HEK293 (cell line): ENCODE results near the gene HCFC1.
A peak's percentile ranks its signal among the peaks of the same experiment; 100 is the strongest.

ENCODE experiments used
- CTCF ChIA-PET: fragments of 350-600 bp; formaldehyde crosslinking; extraction: SDS; loops from one replicate; lab custom pipeline; 2021; ENCODE audit warnings: antibody characterized with exemption; lab: Yijun Ruan, JAX
- POLR2A ChIA-PET: fragments of 300-600 bp; formaldehyde crosslinking; extraction: SDS; loops from one replicate; lab custom pipeline; 2020; ENCODE audit warnings: antibody characterized with exemption, inconsistent platforms; lab: Yijun Ruan, JAX
- H3K27ac ChIP-seq: fragments of 200-500 bp; sonication (Bioruptor generic); 2 replicates; pipeline ENCODE4 v1.5.1; 2014; ENCODE audit warnings: low read depth, low read length, control low read depth, inconsistent platforms; ENCODE audit errors: extremely low read depth
- H3K36me3 ChIP-seq, 2 experiments: fragments of 200-500 bp in 1 of 2; sonication (Bioruptor generic) in 1 of 2; 1 replicate in 1 of 2; 2 replicates in 1 of 2; pipeline ENCODE4 v1.5.1; 2014 to 2017; ENCODE audit warnings: inconsistent platforms in 2 of 2, low read length in 2 of 2; ENCODE audit not compliant: control insufficient read depth in 2 of 2, insufficient read depth in 1 of 2
- H3K4me1 ChIP-seq: fragments of 200-500 bp; sonication (Bioruptor generic); 2 replicates; pipeline ENCODE4 v1.5.1; 2014; ENCODE audit warnings: mild to moderate bottlenecking, low read length, inconsistent platforms; ENCODE audit not compliant: control insufficient read depth, insufficient read depth
- H3K4me3 ChIP-seq: 2 replicates; pipeline ENCODE4 v1.5.1; 2011; ENCODE audit warnings: low read depth, mild to moderate bottlenecking, control low read depth, low read length, moderate library complexity
- H3K9me3 ChIP-seq: fragments of 200-500 bp; sonication (Bioruptor generic); 2 replicates; pipeline ENCODE4 v1.5.1; 2014; ENCODE audit warnings: low read depth, low read length, inconsistent platforms; ENCODE audit not compliant: control insufficient read depth, insufficient read depth
- BCL11B ChIP-seq: fragments of 450-650 bp; formaldehyde crosslinking; IDR thresholded peaks from 2 replicates; pipeline ENCODE4 v1.5.1; 2016; ENCODE audit warnings: low read depth, missing biosample characterization, missing genetic modification characterization
- KLF10 ChIP-seq: fragments of 450-650 bp; IDR thresholded peaks from 2 replicates; pipeline ENCODE4 v1.5.1; 2018; ENCODE audit warnings: missing biosample characterization, mild to moderate bottlenecking, missing genetic modification characterization
- OSR2 ChIP-seq: fragments of 450-650 bp; formaldehyde crosslinking; IDR thresholded peaks from 2 replicates; pipeline ENCODE4 v1.5.1; 2016; ENCODE audit warnings: missing biosample characterization, missing genetic modification characterization
- PRDM10 ChIP-seq: fragments of 450-650 bp; formaldehyde crosslinking; IDR thresholded peaks from 2 replicates; pipeline ENCODE4 v1.5.1; 2016; ENCODE audit warnings: missing biosample characterization, missing genetic modification characterization
- ZBTB20 ChIP-seq: fragments of 450-650 bp; formaldehyde crosslinking; IDR thresholded peaks from 2 replicates; pipeline ENCODE4 v1.5.1; 2016; ENCODE audit warnings: missing biosample characterization, missing genetic modification characterization
- ZBTB6 ChIP-seq: fragments of 450-650 bp; formaldehyde crosslinking; IDR thresholded peaks from 2 replicates; pipeline ENCODE4 v1.5.1; 2017; ENCODE audit warnings: missing biosample characterization, missing genetic modification characterization
- ZEB2 ChIP-seq: fragments of 450-650 bp; formaldehyde crosslinking; IDR thresholded peaks from 2 replicates; pipeline ENCODE4 v1.5.1; 2016; ENCODE audit warnings: missing biosample characterization, missing genetic modification characterization
- ZNF214 ChIP-seq: fragments of 450-650 bp; formaldehyde crosslinking; IDR thresholded peaks from 2 replicates; pipeline ENCODE4 v1.5.1; 2017; ENCODE audit warnings: missing biosample characterization, mild to moderate bottlenecking, missing genetic modification characterization, borderline replicate concordance
- ZNF335 ChIP-seq: fragments of 450-650 bp; formaldehyde crosslinking; conservative IDR thresholded peaks from 2 replicates; pipeline ENCODE4 v1.5.1; 2016; ENCODE audit warnings: missing biosample characterization, missing genetic modification characterization
- ZNF404 ChIP-seq: fragments of 450-650 bp; formaldehyde crosslinking; IDR thresholded peaks from 2 replicates; pipeline ENCODE4 v1.5.1; 2017; ENCODE audit warnings: missing biosample characterization, missing genetic modification characterization
- ZNF416 ChIP-seq: fragments of 450-650 bp; formaldehyde crosslinking; IDR thresholded peaks from 2 replicates; pipeline ENCODE4 v1.5.1; 2016; ENCODE audit warnings: missing biosample characterization, missing genetic modification characterization
- ZNF514 ChIP-seq: fragments of 450-650 bp; formaldehyde crosslinking; IDR thresholded peaks from 2 replicates; pipeline ENCODE4 v1.5.1; 2016; ENCODE audit warnings: missing biosample characterization, missing genetic modification characterization
- ZNF658 ChIP-seq: fragments of 450-650 bp; formaldehyde crosslinking; IDR thresholded peaks from 2 replicates; pipeline ENCODE4; 2016; ENCODE audit warnings: missing biosample characterization, missing genetic modification characterization
- TF ChIP-seq, protein P1 (sequence below): sonication (generic); formaldehyde crosslinking; IDR thresholded peaks from 2 replicates; pipeline ENCODE4 v1.8.1; 2022; ENCODE audit warnings: mild to moderate bottlenecking, moderate library complexity, missing genetic modification reagents
- TF ChIP-seq, protein P2 (sequence below): fragments of 450-650 bp; formaldehyde crosslinking; IDR thresholded peaks from 2 replicates; pipeline ENCODE4 v1.5.1; 2016; ENCODE audit warnings: missing biosample characterization, missing genetic modification characterization
- TF ChIP-seq, protein P3 (sequence below): fragments of 450-650 bp; formaldehyde crosslinking; IDR thresholded peaks from 2 replicates; pipeline ENCODE4 v1.5.1; 2017; ENCODE audit warnings: missing biosample characterization, mild to moderate bottlenecking, missing genetic modification characterization, moderate library complexity

The HCFC1 gene

DNA sequence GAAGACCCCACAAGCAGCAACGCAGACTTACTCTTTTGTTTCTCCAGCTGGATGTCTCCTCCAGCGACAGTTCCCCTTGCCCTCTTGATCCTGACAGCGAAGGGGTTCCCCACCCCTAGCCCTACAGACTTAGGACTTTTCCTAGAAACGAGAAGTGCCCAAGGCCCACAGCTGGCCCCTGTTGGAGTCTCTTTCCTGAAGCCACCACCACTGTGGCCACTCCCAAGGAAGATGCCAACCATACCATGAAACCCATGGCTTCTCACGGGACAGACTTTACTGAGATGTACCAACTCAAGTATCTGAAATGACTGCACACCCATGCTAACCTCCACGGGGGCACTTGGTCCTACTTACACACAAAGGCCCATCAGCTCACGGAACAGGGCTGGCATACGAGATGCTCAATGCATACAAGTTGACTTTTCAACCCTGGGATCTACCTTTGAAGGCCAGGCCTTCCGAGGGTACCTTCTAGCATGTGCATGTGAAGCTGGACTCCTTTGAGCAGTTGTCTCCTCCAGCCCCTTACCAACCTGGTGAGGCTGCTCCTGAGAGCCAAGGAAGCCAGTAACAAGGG, 49.0 kb upstream of the HCFC1 start:
- CTCF ChIA-PET: interaction anchor here (0.6 to 1.4 kb wide), 4 partner anchors 27 to 482 kb away, joined by 3 to 4 read pairs (median 3); no protein-coding TSS in a partner anchor
- Histone ChIP-seq H3K4me3 (peak overlapping the region; percentile 44), H3K27ac (peak overlapping the region; percentile 92; the same call in 1 of the 2 replicates), H3K36me3 (peaks cover 5 to 29% of the 10 kb centered on the region in 2 experiments; a peak in 2 of 3 replicates), H3K9me3 (no peaks in the 10 kb centered on the region), H3K4me1 (peaks cover 8% of the 10 kb centered on the region; the same call in 1 of the 2 replicates)
- POLR2A ChIA-PET: interaction anchor here (1.0 kb wide), 1 partner anchor 41 kb away, joined by 3 read pairs; no protein-coding TSS in a partner anchor
- TF ChIP-seq, protein P1, sequence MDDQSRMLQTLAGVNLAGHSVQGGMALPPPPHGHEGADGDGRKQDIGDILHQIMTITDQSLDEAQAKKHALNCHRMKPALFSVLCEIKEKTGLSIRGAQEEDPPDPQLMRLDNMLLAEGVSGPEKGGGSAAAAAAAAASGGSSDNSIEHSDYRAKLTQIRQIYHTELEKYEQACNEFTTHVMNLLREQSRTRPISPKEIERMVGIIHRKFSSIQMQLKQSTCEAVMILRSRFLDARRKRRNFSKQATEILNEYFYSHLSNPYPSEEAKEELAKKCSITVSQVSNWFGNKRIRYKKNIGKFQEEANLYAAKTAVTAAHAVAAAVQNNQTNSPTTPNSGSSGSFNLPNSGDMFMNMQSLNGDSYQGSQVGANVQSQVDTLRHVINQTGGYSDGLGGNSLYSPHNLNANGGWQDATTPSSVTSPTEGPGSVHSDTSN (CRISPR knock-in tag): 0 out of 2 replicates have a peak, but pooled peaks have one; percentile 38
- TF ChIP-seq PRDM10 (tag by site-specific recombination) (0 out of 2 replicates have a peak, but pooled peaks have one; percentile 52), ZBTB20 (tag by site-specific recombination) (no peak; the same call in 1 of the 2 replicates), ZNF658 (tag by site-specific recombination) (no peak), ZNF335 (tag by site-specific recombination) (peak; percentile 6)
- TF ChIP-seq, protein P2, sequence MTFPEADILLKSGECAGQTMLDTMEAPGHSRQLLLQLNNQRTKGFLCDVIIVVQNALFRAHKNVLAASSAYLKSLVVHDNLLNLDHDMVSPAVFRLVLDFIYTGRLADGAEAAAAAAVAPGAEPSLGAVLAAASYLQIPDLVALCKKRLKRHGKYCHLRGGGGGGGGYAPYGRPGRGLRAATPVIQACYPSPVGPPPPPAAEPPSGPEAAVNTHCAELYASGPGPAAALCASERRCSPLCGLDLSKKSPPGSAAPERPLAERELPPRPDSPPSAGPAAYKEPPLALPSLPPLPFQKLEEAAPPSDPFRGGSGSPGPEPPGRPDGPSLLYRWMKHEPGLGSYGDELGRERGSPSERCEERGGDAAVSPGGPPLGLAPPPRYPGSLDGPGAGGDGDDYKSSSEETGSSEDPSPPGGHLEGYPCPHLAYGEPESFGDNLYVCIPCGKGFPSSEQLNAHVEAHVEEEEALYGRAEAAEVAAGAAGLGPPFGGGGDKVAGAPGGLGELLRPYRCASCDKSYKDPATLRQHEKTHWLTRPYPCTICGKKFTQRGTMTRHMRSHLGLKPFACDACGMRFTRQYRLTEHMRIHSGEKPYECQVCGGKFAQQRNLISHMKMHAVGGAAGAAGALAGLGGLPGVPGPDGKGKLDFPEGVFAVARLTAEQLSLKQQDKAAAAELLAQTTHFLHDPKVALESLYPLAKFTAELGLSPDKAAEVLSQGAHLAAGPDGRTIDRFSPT (tag by site-specific recombination): 0 out of 2 replicates have a peak, but pooled peaks have one; percentile 3

DNA sequence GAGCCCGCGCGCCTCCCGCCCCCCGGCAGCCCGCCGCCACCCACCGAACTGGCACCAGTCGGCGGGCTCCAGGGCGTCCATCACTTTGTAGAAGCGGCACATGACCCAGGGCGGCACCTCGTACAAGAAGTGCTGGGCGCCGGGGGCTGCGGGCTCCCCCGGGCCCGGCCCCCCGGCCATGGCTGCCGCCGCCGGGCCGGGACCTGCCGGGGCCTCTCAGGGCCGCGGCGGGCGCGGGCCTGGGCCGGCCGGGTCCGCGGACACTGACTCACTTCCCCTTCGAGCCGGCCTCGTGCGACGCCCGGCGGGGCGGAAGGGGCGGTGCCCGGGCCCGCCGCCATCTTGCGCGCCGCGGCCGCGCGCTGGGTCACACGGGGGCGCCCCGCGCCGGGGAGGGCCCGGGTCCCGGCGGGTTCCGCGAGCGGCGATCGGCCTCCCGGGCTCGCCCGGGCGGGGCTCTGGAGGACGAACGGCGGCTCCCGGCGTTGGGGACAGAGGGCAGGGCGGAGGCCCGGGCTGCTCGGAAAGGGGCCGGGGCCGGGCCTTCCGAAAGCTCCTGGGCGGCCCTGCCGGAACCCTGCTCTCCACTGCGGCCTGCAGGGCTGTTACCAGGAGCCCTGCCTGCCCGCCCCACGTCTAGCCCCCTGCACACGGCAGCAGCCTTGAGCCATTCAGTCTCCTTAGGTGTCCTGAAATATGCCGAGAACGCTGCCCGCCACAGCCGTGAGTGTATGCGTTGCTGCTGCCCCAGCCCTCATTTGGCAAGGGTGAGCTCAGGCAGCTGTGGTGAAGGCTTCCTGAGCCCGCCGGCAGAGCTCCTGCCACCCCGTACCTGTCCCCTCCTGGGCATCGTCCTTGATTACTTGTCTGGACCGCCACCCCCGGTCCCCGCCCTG, 48.3 kb upstream of the HCFC1 start, which contains the start of gene IRAK1:
Gene IRAK1, minus strand, starts transcription at position 270 of the 896 bp plus-strand sequence. Its CDS starts 90 bp downstream, at position 180.
- H3K36me3 ChIP-seq: peaks cover 5 to 37% of the 10 kb centered on the region in 2 experiments; a peak in 2 of 3 replicates
- peak within 1 kb of the TSS; percentile 59 for H3K4me3 ChIP-seq
- ChIA-PET CTCF (interaction anchor here (0.6 to 1.4 kb wide), 2 partner anchors 32 to 296 kb away, joined by 3 to 4 read pairs; no protein-coding TSS in a partner anchor), POLR2A (interaction anchor here (0.6 to 1.0 kb wide), 2 partner anchors 28 to 42 kb away, joined by 3 to 5 read pairs; no protein-coding TSS in a partner anchor)
- H3K9me3 ChIP-seq: no peaks in the 10 kb centered on the region
- peaks cover 8% of the 10 kb centered on the region; the same call in 1 of the 2 replicates for H3K4me1 ChIP-seq
- H3K27ac ChIP-seq: peak within 1 kb of the TSS; percentile 92
- TF ChIP-seq KLF10 (no peak), ZNF404 (no peak), OSR2 (tag by site-specific recombination) (no peak), ZNF514 (tag by site-specific recombination) (no peak), ZNF214 (tag by site-specific recombination) (no peak), ZEB2 (tag by site-specific recombination) (peak; percentile 29; the same call in 1 of the 2 replicates), ZNF416 (tag by site-specific recombination) (no peak), ZBTB6 (tag by site-specific recombination) (no peak), BCL11B (tag by site-specific recombination) (no peak)
- TF ChIP-seq, protein P3, sequence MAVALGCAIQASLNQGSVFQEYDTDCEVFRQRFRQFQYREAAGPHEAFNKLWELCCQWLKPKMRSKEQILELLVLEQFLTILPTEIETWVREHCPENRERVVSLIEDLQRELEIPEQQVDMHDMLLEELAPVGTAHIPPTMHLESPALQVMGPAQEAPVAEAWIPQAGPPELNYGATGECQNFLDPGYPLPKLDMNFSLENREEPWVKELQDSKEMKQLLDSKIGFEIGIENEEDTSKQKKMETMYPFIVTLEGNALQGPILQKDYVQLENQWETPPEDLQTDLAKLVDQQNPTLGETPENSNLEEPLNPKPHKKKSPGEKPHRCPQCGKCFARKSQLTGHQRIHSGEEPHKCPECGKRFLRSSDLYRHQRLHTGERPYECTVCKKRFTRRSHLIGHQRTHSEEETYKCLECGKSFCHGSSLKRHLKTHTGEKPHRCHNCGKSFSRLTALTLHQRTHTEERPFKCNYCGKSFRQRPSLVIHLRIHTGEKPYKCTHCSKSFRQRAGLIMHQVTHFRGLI (tag by site-specific recombination): no peak
- TF ChIP-seq, protein P1 (CRISPR knock-in tag): no peak
